Memory B cell (primary cell): ENCODE data around the gene AQP12B.
"Not testable (repeated sequence)": the region's sequence is repeated elsewhere in the genome, so short reads cannot be mapped to it uniquely, and the experiment has no call there.

Experiments used
- ATAC-seq: fragments of 150-1000 bp; cut with Tn5 transposase; 2 replicates; pipeline ENCODE4 v1.10.0; 2021; ENCODE audit warnings: low read depth, mild to moderate bottlenecking, moderate library complexity
- DNase-seq, 2 donors: peaks; one replicate each; pipeline ENCODE4 v3.0.0; 2022; ENCODE audit warnings: low spot score in 2 of 2
- H3K27ac Mint-ChIP-seq: one replicate; pipeline ENCODE4 v1.8.0; 2022; ENCODE audit warnings: mild to moderate bottlenecking, moderate library complexity, mixed read lengths
- H3K27me3 Mint-ChIP-seq: one replicate; pipeline ENCODE4 v1.8.0; 2022; ENCODE audit warnings: mixed read lengths
- H3K36me3 Mint-ChIP-seq: one replicate; pipeline ENCODE4 v1.8.0; 2022; ENCODE audit warnings: mild to moderate bottlenecking, mixed read lengths
- H3K4me1 Mint-ChIP-seq: one replicate; pipeline ENCODE4 v1.8.0; 2022; ENCODE audit warnings: mixed read lengths
- H3K4me3 Mint-ChIP-seq: one replicate; pipeline ENCODE4 v1.8.0; 2022; ENCODE audit warnings: mild to moderate bottlenecking, moderate library complexity, mixed read lengths
- H3K9me3 Mint-ChIP-seq: one replicate; pipeline ENCODE4 v1.8.0; 2022; ENCODE audit warnings: mixed read lengths

Gene AQP12B

GRCh38 chr2:240670402-240670801 is 12.3 kb downstream of the AQP12B start:
- Mint-ChIP-seq H3K27me3 (peaks cover 14% of the 10 kb centered on the region), H3K36me3 (peaks cover 2% of the 10 kb centered on the region)

DNA sequence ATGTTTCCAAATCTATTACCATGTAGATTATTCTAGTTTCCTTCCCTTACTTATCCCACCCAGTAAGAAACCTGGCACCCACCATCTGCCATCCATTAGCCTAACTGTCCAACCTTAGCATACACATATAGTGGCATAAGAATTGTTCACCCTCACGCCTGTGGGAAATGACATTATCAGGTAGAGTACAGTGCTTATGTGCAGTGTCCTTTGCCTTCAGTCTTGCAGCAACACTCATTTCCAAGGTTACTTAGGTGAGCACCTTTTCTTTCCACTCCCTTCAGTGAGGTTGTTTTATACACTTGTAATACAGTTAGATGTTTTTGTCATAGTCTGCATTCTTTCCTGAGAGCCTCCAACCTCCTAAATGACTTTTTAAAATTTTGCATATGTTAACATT is 18.1 kb downstream of the AQP12B start:
- no peak overlapping the region for H3K4me3 Mint-ChIP-seq
- H3K27me3 Mint-ChIP-seq: peaks cover 22% of the 10 kb centered on the region
- peaks cover 6% of the 10 kb centered on the region for H3K36me3 Mint-ChIP-seq
- H3K9me3 Mint-ChIP-seq: peaks cover 12% of the 10 kb centered on the region
- DNase-seq (no peak), ATAC-seq (no peak)
- H3K4me1 Mint-ChIP-seq: no peaks in the 10 kb centered on the region
- no peak overlapping the region for H3K27ac Mint-ChIP-seq

More at GRCh38 chr2:240670402-240670801, 12.3 kb downstream of the AQP12B start:
- no peak overlapping the region for H3K27ac Mint-ChIP-seq
- no peaks in the 10 kb centered on the region for H3K4me1 Mint-ChIP-seq
- no peak overlapping the region for H3K4me3 Mint-ChIP-seq
- no peak for DNase-seq
- H3K9me3 Mint-ChIP-seq: peaks cover 5% of the 10 kb centered on the region
- ATAC-seq: no peak

DNA sequence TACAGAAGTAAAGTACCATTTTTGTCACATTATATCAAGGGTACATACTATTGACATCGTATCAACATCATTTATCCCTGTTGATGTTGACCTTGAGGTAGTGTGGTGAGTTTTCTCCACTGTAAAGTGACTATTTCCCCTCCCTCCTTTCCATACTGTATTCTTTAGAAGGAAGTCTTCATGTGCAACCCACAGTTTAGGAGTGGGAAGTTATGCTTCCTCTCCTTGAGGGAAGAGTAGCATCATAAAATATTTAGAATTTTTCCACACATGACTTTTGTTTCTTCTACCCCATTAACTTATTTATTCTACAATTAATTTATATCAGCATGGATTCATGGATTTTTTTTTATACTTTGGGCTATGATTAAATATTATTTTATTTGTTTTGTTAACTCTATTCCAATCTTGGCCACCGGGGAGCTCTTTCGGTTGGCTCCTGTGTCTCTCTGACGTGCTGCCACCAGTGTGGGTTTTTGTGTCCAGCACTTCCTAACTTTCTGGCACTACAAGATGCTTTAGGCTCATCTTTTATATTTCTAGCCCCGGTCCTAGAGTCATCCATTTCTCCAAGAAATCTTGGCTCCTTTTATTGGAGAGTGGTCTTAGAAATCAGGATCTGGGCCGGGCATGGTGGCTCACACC is 19.0 kb downstream of the AQP12B start:
- H3K9me3 Mint-ChIP-seq: peaks cover 12% of the 10 kb centered on the region
- peaks cover 6% of the 10 kb centered on the region for H3K36me3 Mint-ChIP-seq
- no peak overlapping the region for H3K4me3 Mint-ChIP-seq
- H3K27me3 Mint-ChIP-seq: peaks cover 24% of the 10 kb centered on the region
- ATAC-seq (no peak), DNase-seq (no peak)
- H3K27ac Mint-ChIP-seq: no peak overlapping the region
- no peaks in the 10 kb centered on the region for H3K4me1 Mint-ChIP-seq

DNA sequence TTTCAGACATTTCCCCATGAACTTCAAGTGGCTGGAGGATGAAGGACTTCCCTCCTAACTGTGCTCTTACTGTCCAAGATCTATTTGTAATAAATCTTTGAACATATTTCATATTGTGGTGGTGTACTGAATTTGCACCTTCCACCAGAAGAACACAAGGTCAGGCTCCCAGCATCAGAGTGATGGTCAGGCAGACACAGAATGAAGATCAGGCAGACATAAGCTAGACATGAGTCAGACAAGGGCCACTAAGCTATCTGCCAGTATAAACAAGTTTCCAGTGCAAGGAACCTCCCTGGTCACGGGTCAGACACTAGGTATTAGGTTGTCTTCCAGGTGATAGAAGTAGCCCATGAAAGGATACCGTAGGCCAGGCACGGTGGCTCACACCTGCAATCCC is 20.0 kb downstream of the AQP12B start:
- H3K9me3 Mint-ChIP-seq: peaks cover 12% of the 10 kb centered on the region
- H3K27me3 Mint-ChIP-seq: peaks cover 24% of the 10 kb centered on the region
- H3K4me3 Mint-ChIP-seq: no peak overlapping the region
- H3K4me1 Mint-ChIP-seq: no peaks in the 10 kb centered on the region
- DNase-seq: no peak
- peaks cover 6% of the 10 kb centered on the region for H3K36me3 Mint-ChIP-seq
- no peak overlapping the region for H3K27ac Mint-ChIP-seq
- no peak for ATAC-seq

DNA sequence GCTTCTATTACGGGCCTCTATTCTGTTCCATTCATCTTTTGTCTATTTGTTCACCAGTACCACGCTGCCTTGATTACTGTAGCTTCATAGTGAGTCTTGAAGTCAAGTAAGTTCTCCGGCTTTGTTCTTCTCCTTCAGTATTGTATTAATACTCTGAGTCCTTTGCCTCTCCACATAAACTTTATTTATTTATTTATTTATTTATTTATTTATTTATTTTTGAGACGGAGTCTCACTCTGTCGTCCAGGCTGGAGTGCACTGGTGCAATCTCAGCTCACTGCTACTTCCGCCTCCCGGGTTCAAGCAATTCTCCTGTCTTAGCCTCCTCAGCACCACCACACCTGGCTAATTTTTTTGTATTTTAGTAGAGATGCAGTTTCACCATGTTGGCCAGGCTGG is 22.8 kb downstream of the AQP12B start:
- H3K4me1 Mint-ChIP-seq, DNase-seq, H3K36me3 Mint-ChIP-seq, ATAC-seq, H3K27ac Mint-ChIP-seq, H3K9me3 Mint-ChIP-seq, H3K4me3 Mint-ChIP-seq: not testable (repeated sequence)
- peaks cover 16% of the 10 kb centered on the region for H3K27me3 Mint-ChIP-seq

- Mint-ChIP-seq H3K27ac (no peak overlapping the region), H3K27me3 (peaks cover 22% of the 10 kb centered on the region), H3K9me3 (no peaks in the 10 kb centered on the region), H3K4me3 (peak overlapping the region; percentile 21), H3K4me1 (no peaks in the 10 kb centered on the region), H3K36me3 (no peaks in the 10 kb centered on the region)
- DNase-seq (no peak), ATAC-seq (peak; percentile 31)
These were observed 26.5 kb downstream of the AQP12B start for GRCh38 chr2:240655931-240656886.

GRCh38 chr2:240651185-240651584 is 31.5 kb downstream of the AQP12B start:
- peaks cover 28% of the 10 kb centered on the region for H3K27me3 Mint-ChIP-seq
- DNase-seq (no peak), ATAC-seq (no peak)
- peaks cover 2% of the 10 kb centered on the region for H3K4me1 Mint-ChIP-seq
- H3K27ac Mint-ChIP-seq: no peak overlapping the region
- no peaks in the 10 kb centered on the region for H3K36me3 Mint-ChIP-seq
- no peak overlapping the region for H3K4me3 Mint-ChIP-seq
- no peaks in the 10 kb centered on the region for H3K9me3 Mint-ChIP-seq

- H3K27me3 Mint-ChIP-seq: peaks cover 28% of the 10 kb centered on the region
- DNase-seq: peak in 1 of 2 donors; percentile 6
- no peak overlapping the region for H3K4me3 Mint-ChIP-seq
- no peaks in the 10 kb centered on the region for H3K9me3 Mint-ChIP-seq
- peaks cover 2% of the 10 kb centered on the region for H3K4me1 Mint-ChIP-seq
- H3K27ac Mint-ChIP-seq: no peak overlapping the region
- no peak for ATAC-seq
- H3K36me3 Mint-ChIP-seq: no peaks in the 10 kb centered on the region
These were observed 32.3 kb downstream of the AQP12B start for GRCh38 chr2:240650254-240650965.

DNA sequence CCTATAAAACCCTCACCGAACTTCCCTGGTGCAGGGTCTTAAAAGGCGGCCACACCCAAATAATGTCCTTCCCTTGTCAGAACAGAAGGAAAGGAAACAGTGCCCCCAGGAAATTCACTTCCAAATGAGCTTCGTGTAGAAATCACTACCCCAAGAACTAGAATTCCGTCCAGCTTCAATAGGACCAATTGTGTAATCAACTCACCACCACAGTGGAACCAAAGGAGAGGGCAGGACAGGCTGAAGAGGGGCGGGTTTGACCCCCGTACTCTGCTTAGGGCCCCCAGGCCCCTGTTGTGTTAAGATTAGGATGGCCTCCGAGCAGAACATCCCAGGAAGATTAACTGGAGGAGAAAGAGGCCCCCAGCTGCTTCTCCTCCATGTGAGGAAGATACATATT is 33.4 kb downstream of the AQP12B start:
- Mint-ChIP-seq H3K4me3 (no peak overlapping the region), H3K36me3 (no peaks in the 10 kb centered on the region), H3K27me3 (peaks cover 22% of the 10 kb centered on the region), H3K27ac (no peak overlapping the region), H3K4me1 (peaks cover 2% of the 10 kb centered on the region), H3K9me3 (no peaks in the 10 kb centered on the region)
- ATAC-seq: no peak
- DNase-seq: no peak

GRCh38 chr2:240648650-240649275 is 33.9 kb downstream of the AQP12B start:
- H3K27me3 Mint-ChIP-seq: peaks cover 20% of the 10 kb centered on the region
- H3K4me1 Mint-ChIP-seq: peaks cover 2% of the 10 kb centered on the region
- H3K9me3 Mint-ChIP-seq: no peaks in the 10 kb centered on the region
- ATAC-seq: no peak
- DNase-seq: peak in 1 of 2 donors; percentile 9
- H3K4me3 Mint-ChIP-seq: no peak overlapping the region
- H3K27ac Mint-ChIP-seq: no peak overlapping the region
- no peaks in the 10 kb centered on the region for H3K36me3 Mint-ChIP-seq

DNA sequence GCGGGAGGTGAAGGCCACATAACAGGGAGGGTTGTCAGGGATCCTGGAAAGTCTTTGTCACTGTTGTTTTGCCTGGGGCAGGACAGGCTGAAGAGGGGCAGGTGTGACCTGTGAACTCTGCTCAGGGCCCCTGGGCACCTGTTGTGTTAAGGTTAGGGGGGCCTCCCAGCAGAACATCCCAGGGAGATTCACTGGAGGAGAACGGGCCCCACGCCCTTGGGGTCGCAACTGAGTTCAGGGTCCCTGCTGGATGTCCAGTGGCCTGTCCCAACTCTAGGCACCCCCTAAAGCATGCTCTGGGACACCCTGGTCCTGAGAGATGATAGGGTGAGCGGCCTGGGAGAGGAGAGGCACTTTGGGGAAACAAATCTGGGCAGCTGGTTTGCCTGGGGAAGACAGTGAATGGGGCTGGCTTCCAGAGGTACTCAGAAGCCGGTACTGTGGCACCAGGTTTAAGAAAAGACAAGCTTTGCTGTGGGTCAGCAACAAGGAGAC is 34.5 kb downstream of the AQP12B start:
- no peak overlapping the region for H3K4me3 Mint-ChIP-seq
- peak in 1 of 2 donors; percentile 7 for DNase-seq
- H3K36me3 Mint-ChIP-seq: no peaks in the 10 kb centered on the region
- peaks cover 20% of the 10 kb centered on the region for H3K27me3 Mint-ChIP-seq
- H3K27ac Mint-ChIP-seq: no peak overlapping the region
- peaks cover 2% of the 10 kb centered on the region for H3K4me1 Mint-ChIP-seq
- ATAC-seq: no peak
- H3K9me3 Mint-ChIP-seq: no peaks in the 10 kb centered on the region

DNA sequence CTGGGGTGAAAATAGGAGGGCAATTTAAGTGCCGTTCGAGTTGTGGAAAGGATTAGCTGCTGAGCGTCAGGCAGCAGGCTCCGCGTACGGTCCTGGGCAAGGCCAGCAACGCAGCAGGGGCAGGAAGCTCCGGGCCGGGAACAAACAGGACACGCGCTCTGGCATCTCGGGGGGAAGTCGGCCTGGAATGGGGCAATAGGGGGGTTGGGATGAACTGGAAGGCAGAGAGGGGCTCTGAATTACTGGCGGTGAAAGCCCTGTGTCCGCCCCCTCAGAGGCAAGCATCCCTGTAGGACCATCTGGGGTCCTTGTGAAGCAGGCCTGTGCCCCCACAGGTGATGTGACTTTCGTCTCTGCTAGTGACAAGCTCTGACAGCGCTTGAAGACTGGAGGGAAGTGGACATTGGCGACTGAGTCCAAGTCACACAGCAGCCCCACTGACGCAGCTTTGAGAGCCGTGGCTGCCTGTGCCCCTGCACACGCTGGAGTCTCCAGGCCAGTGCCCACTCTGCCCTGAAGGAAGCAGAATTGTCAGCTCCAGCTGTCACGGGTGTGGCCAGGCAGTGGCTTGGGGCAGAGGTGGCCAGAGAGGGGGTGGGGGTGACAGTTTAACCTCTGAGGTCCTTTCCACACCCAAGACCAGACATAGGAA is 35.1 kb downstream of the AQP12B start:
- H3K4me1 Mint-ChIP-seq: peaks cover 2% of the 10 kb centered on the region
- ATAC-seq: no peak

GRCh38 chr2:240646900-240647502 is 35.7 kb downstream of the AQP12B start:
- Mint-ChIP-seq H3K27me3 (peaks cover 16% of the 10 kb centered on the region), H3K9me3 (no peaks in the 10 kb centered on the region), H3K36me3 (no peaks in the 10 kb centered on the region), H3K4me1 (peaks cover 2% of the 10 kb centered on the region), H3K4me3 (no peak overlapping the region), H3K27ac (no peak overlapping the region)
- no peak for ATAC-seq
- peak in 1 of 2 donors; percentile 8 for DNase-seq

More for the DNA sequence above, 35.1 kb downstream of the AQP12B start:
- Mint-ChIP-seq H3K27ac (no peak overlapping the region), H3K27me3 (peaks cover 20% of the 10 kb centered on the region), H3K4me3 (no peak overlapping the region), H3K36me3 (no peaks in the 10 kb centered on the region), H3K9me3 (no peaks in the 10 kb centered on the region)
- peak in 1 of 2 donors; percentile 7 for DNase-seq
